GM13977 (cell line): ENCODE data around the gene USP44.

ENCODE experiments used
- DNase-seq: peaks from one replicate; pipeline ENCODE4 v3.0.0; 2012; ENCODE audit warnings: low spot score
- CTCF ChIP-seq: IDR thresholded peaks from 2 replicates; pipeline ENCODE4 v1.5.1; 2012; ENCODE audit warnings: mild to moderate bottlenecking, control low read depth; ENCODE audit not compliant: insufficient read depth; ENCODE audit errors: extremely low read depth, missing control alignments
- in situ Hi-C: fragments of 300-500 bp; cut with MboI; formaldehyde crosslinking; loops from one replicate; pipeline ENCODE4 v1.12.0; 2022; ENCODE audit warnings: low sequenced_read_pairs, low pct_unique_long_range_greater_than_20kb, mixed read lengths, inconsistent platforms; ENCODE audit not compliant: unreplicated experiment

USP44 gene

GRCh38 chr12:95506707-95507523 is 44.4 kb downstream of the USP44 start:
- in situ Hi-C loops: loop anchor here (25.0 kb wide), 1 partner anchor 395 kb away; no protein-coding TSS in a partner anchor
- TF ChIP-seq CTCF: no peak
- no peak for DNase-seq

GRCh38 chr12:95505039-95505438 is 46.2 kb downstream of the USP44 start:
- in situ Hi-C loops: loop anchor here (25.0 kb wide), 1 partner anchor 393 kb away; no protein-coding TSS in a partner anchor
- DNase-seq: no peak

GRCh38 chr12:95504140-95504539 is 47.1 kb downstream of the USP44 start:
- in situ Hi-C loops: loop anchor here (25.0 kb wide), 1 partner anchor 392 kb away; no protein-coding TSS in a partner anchor
- TF ChIP-seq CTCF: no peak
- DNase-seq: no peak

More at GRCh38 chr12:95505039-95505438, 46.2 kb downstream of the USP44 start:
- no peak for TF ChIP-seq CTCF

- TF ChIP-seq CTCF: no peak
- in situ Hi-C loops: loop anchor here (25.0 kb wide), 1 partner anchor 387 kb away; no protein-coding TSS in a partner anchor
- DNase-seq: no peak
These were observed 51.5 kb downstream of the USP44 start for GRCh38 chr12:95499772-95500171.

GRCh38 chr12:95498968-95499367 is 52.3 kb downstream of the USP44 start:
- in situ Hi-C loops: no loop called here
- DNase-seq: no peak
- no peak for TF ChIP-seq CTCF

- in situ Hi-C loops: no loop called here
- no peak for DNase-seq
- no peak for TF ChIP-seq CTCF
These were observed 54.2 kb downstream of the USP44 start for GRCh38 chr12:95497031-95497430.
